SK-N-SH treated with all-trans-retinoic acid at 6 μM for 48 hours (cell line): ENCODE data around the gene MYH9.

ENCODE experiments used
- ARNTL ChIP-seq: fragments of 450-650 bp; formaldehyde crosslinking; IDR thresholded peaks from 2 replicates; pipeline ENCODE4 v1.5.0; 2020; ENCODE audit warnings: low read depth, mild to moderate bottlenecking, moderate library complexity, borderline replicate concordance
- CSDC2 ChIP-seq: fragments of 250-450 bp; sonication (Bioruptor Pico); IDR thresholded peaks from 2 replicates; pipeline ENCODE4 v1.5.0; 2020; ENCODE audit warnings: mild to moderate bottlenecking, moderate library complexity
- GLIS3 ChIP-seq: fragments of 250-450 bp; sonication (Bioruptor Pico); IDR thresholded peaks from 2 replicates; pipeline ENCODE4 v1.5.0; 2020; ENCODE audit warnings: mild to moderate bottlenecking, moderate library complexity
- PATZ1 ChIP-seq: fragments of 250-450 bp; sonication (Bioruptor Pico); IDR thresholded peaks from 2 replicates; pipeline ENCODE4 v1.8.0; 2020; ENCODE audit warnings: mild to moderate bottlenecking, moderate library complexity, borderline replicate concordance
- RARB ChIP-seq: fragments of 250-450 bp; sonication (Bioruptor Pico); IDR thresholded peaks from 2 replicates; pipeline ENCODE4 v1.8.0; 2021; ENCODE audit warnings: mild to moderate bottlenecking, moderate library complexity
- ZFP3 ChIP-seq: fragments of 250-450 bp; sonication (Bioruptor Pico); IDR thresholded peaks from 2 replicates; pipeline ENCODE4 v1.5.0; 2020; ENCODE audit warnings: mild to moderate bottlenecking, moderate library complexity
- ZFP30 ChIP-seq: fragments of 450-650 bp; formaldehyde crosslinking; IDR thresholded peaks from 2 replicates; pipeline ENCODE4 v1.5.0; 2022; ENCODE audit warnings: mild to moderate bottlenecking, moderate library complexity

- TF ChIP-seq ZFP3 (no peak), ARNTL (CRISPR knock-in tag) (no peak), GLIS3 (CRISPR knock-in tag) (no peak), PATZ1 (no peak), RARB (CRISPR knock-in tag) (no peak), ZFP30 (no peak), CSDC2 (CRISPR knock-in tag) (no peak)
Observed at GRCh38 chr22:36375071-36375980, 12.4 kb downstream of the MYH9 start.
